Amygdala (tissue), 56 donors: ENCODE measurements around the gene WBP4.
A peak's percentile ranks its signal among the peaks of the same experiment; 100 is the strongest.
"Not testable (repeated sequence)": the region's sequence is repeated elsewhere in the genome, so short reads cannot be mapped to it uniquely, and the experiment has no call there.

Experiments
- DNase-seq, 56 donors: peaks; one replicate each; lab custom pipeline; 2025; lab: John Stamatoyannopoulos, UW

The WBP4 gene

DNA sequence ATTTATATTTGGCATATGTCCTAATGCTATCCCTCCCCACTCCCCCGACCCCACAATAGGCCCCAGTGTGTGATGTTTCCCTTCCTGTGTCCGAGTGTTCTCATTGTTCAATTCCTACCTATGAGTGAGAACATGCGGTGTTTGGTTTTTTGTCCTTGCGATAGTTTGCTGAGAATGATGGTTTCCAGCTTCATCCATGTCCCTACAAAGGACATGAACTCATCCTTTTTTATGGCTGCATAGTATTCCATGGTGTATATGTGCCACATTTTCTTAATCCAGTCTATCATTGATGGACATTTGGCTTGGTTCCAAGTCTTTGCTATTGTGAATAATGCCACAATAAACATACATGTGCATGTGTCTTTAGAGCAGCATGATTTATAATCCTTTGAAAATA is 18.9 kb upstream of the WBP4 start:
- DNase-seq: not testable (repeated sequence)

- DNase-seq: no peak
Measured at GRCh38 chr13:41048640-41049039, 12.7 kb upstream of the WBP4 start.

DNA sequence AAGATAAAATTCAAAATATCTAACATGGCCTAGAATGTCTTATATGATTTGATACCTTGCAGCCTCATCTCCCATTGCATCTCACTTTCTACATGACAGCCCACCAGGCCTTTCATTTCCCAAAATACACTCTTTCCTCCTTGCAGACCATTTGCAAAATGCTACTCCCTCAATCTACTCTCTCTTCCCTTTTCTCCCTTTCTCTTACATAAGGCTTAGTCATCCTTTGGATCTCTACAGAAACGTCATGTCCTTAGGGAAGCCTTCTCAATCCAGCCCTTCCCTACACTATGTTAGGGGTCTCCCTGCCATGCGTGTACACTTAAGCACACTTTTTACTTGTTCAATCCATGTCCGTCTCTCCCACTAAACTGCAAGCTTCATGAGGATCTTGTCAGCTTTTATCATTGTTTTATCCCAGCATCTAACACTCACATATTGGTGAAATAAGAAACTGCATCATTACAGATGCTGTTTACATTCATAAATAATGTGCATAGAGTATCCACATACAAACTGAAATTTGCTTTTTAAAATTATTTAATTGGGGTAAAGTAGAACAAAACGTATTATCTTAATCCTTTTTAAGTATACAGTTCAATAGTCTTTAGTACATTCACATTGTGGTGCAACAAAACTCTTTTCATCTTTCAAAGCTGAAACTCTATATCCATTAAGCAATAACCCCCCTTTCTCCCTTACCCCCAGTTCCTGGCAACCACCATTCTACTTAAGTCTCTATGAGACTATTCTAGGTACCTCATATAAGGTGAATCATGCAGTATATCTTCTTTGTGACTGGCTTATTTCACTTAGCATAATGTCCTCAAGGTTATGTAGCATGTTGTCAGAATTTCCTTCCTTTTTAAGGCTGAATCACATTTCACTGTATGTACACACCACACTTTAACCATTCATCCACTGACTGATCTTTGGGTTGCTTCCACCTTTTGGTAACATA is 11.5 kb upstream of the WBP4 start:
- DNase-seq: no peak

DNA sequence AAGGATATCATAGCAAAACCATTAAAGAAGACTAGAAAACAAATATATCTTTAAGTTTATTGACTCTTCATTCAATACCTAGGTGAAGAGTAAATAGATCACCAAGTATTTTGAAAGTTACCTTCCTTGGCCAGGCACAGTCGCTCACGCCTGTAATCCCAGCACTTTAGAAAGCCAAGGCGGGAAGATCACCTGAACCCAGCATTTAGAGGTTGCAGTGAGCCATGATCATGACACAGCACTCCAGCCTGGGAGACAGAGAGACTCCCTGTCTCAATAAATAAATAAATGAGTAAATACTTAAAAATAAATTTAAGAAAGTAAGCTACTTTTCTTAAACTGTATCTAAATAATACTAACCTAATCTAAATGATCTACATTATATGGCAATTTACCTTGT is 8.9 kb upstream of the WBP4 start:
- DNase-seq: no peak

DNA sequence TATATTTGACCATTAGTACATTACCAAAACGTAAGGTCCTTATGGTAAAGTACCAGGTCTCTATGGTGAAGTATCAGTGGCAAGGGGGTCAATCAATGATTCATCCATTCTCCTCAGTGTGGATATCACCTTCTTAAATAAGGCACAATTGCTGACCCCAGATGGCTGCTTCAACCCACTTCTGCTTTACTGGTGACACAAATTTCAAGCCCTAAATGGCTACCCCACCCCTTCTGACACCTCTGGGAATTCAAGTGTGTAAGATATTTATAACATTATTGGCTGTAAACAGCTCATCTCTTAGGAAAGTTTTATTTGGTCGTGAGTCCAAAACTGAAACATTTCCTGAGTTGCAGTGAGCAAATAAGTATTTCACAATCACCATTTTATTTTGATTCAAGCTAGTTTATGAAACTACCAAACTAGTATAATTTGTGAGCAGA is 7.9 kb upstream of the WBP4 start:
- DNase-seq: no peak

DNA sequence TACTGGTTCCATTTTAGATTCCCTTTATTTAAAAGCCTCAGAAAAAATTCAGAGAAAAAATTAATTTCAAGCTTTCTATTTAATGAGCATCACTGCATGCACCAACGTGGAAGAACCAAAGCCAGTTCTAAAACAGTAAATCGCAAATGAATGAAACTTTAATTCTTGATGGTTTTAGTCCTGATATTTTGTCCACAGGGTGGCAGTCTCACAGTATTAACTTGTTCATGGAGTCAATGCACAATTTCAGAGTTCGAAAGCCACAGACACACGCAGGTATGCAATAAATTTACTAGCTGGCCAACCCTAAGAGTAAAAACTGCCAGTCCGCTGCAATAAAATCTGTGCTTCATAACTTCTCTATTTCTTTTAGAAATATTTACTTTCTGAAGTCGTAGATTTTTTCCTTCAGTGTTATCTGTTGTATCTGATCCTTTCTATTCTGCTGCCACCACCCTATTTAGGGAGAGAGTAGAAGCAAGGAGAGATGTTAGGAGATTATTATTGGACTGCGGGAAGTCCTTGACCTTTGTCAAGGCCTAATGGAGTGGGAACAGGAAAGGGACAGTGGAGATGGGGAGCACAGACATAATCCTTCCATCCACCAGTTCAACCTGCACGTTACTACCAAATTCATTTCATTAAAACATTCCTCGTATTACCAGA is 7.0 kb upstream of the WBP4 start:
- peak in 2 of 56 donors; percentile 5 to 13 for DNase-seq

- DNase-seq: no peak
Measured at GRCh38 chr13:41054919-41055619, 6.2 kb upstream of the WBP4 start.

DNA sequence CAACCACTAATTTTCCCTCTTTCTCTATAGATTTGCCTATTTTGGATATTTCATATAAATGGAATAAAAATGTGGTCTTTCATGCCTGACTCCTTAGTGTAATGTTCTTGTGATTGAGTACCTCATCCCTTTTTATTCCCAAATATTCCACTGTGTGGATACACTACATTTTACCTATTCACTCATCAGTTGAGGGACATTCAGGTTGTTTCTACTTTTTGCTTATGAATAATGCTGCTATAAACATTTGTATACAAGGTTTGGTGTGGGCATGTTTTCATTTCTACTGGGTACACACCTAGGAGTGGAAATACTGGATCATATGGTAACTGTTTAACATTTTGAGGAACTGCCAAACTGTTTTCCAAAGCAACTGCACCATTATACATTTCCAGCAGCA is 5.1 kb upstream of the WBP4 start:
- DNase-seq: no peak

- no peak for DNase-seq
Measured at GRCh38 chr13:41056826-41057711, 4.2 kb upstream of the WBP4 start.

DNA sequence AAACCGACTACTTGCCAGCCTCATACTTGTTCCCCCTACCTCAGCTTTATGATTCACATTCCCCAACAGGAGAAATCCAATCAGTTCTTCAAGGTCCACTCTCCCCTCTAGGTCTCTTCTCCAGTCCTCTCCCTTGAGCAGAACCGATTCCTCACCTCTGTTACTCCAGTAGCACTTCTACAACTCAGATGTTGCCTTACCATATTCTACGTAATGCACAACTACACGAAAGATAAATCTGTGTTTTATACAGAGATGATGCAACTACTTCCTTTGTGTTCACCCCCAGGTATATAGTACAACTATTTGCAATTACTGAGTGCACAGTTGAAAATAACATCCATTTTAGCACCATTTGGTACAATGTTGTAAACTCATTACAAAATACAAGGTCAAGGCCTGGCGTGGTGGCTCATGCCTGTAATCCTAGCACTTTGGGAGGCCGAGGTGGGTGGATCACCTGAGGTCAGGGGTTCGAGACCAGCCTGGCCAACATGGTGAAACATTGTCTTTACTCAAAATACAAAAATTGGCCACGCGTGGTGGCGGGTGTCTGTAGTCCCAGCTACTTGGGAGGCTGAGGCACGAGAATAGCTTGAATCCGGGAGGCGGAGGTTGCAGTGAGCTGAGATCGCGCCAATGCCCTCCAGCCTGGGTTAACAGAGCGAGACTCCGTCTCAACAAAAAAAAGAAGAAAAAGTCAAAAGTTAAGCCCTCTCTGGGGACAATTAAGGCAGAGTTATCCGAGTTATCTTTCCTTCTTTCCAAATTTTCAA is 2.8 kb upstream of the WBP4 start:
- DNase-seq: no peak

DNA sequence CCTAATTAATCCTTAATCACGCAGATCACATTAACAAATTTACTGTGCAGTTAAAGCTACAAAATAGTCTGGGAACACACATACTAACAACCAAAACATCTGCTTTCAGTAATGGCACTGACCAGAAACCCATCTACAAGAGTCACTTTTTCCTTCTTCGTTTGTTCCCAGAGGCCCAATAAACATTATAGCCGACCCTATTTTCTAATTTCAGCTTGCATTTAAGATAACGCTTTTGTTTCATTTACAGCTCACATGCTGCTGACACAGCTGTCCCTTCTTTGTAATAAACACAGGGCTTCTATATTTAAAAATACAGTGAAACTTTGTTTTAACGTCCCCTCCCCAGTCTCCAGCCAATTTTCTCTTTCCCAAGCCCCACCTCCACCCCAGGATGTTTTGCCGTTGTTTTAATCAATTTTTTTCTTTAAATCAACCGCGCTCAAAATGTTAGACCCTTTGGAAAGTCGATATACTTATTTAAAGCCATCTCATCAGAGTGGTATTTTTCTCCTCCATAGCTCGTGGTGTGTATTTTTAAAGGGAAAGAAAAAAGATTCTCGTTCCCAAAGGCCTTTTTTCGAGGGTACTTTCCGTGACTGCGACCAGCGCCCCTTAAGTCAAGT is 1.7 kb upstream of the WBP4 start:
- DNase-seq: peak in 1 of 56 donors; percentile 34

GRCh38 chr13:41060082-41060723 is 1.1 kb upstream of the WBP4 start:
- peak; percentile 20 to 91 (median 78) for DNase-seq

DNA sequence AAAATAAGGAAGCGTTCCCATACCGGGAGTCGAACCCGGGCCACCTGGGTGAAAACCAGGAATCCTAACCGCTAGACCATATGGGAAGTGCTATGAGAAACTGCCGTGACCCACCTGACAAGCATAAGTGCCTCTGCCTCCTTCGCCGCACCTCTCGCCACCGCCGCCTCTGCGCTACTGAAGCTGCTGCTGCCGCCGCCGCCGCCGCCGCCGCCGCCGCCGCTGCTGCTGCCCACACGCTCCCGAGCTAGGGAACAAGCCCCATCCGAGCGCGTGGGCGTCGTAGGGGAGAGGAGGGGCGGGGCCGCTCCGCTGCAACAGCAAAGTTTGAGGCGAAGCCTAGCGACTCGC is 610 bp upstream of the WBP4 start:
- DNase-seq: peak in 55 of 56 donors; percentile 48 to 93 (median 81)

DNA sequence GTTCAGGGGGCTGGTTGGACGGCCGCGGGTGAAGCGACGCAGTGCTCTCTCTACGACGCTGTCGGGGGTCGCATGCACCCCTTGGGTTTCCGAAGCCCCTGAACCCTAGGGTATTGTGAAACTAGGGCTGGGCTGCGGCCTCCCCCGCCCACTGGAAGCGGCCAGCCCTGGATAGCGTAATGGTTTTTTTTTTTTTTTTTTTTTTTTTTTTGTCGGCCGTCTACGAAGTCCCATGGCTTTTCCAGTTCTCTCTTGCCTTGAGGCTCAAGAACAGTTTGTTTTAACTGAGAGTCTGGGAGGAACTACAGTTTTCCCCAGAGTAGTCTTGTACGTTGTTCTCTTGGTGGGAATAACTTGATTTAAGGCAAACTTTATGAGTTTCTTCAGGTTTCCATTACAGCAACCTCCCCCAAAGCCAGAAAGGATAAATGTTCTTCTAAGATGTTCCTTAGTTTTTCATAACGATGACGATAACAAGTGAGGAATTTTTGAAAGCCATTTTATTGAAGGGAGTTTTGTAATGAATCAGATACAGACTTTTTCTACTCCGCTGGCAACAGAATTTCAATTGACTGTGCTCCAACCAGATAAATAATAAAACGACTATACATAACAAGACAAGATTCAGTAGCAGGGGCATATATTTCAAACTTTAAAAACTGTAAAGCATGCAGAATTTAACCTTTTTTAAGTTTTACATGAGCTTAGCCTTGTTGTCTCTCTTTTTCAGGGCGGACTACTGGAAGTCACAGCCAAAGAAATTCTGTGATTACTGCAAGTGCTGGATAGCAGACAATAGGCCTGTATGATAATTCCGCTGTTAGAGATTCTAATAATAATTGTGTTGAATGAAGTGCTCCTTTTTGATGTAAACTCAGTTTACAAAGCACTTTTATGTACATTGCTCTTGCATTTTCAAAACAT is 867 bp downstream of the WBP4 start:
- peak in 2 of 56 donors; percentile 73 to 84 for DNase-seq

DNA sequence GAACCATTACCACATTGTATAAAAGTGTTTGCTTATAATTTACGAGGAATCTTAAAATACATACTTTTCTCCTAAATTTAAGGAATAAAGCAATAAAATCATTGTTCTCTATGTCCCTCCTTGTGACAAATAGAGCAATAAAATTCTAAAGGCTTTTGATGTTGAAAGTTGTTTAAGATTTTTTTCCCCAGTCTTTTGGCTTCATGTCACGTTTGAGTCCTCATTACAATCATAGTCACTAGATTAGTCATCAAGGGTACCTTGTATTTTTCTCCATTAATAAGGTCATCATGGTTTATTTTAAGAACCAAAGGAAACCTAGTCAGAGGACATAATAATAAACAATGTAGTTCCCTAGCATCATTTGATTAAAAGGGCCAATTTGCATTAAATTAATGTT is 3.2 kb downstream of the WBP4 start:
- DNase-seq: no peak

DNA sequence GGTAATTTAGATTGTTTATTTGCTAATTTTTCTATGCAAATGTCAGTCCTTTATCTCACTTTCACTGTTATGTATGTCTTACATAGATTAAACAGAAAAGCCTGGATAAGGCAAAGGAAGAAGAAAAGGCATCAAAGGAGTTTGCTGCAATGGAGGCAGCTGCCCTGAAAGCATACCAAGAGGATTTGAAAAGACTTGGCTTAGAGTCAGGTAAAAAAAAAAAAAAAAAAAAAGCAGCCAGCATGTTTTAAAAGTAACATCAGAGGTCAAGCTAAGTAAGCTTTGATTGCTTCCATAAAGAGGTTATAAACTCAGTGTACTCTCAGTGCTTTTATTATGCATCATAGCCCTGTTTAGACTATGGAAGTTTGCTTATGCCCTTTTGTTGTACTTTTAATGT is 3.8 kb downstream of the WBP4 start:
- DNase-seq: no peak

DNA sequence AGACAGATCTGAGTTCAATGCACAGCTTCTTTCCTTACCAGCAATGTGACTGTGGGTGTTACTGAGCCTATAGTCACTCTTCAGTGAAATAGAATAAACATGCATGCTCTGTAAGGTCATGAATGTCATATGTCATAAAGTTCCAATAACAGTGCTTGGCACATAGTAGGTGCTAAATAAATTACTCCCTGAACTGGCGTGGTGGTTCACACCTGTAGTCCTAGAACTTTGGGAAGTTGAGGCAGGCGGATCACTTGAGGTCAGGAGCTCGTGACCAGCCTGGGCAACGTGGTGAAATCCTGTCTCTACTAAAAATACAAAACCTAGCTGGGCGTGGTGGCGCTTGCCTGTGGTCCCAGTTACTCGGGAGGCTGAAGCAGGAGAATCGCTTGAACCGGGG is 13.2 kb downstream of the WBP4 start:
- DNase-seq: no peak
